ENCODE data around the gene IL6ST.

The IL6ST gene

DNA sequence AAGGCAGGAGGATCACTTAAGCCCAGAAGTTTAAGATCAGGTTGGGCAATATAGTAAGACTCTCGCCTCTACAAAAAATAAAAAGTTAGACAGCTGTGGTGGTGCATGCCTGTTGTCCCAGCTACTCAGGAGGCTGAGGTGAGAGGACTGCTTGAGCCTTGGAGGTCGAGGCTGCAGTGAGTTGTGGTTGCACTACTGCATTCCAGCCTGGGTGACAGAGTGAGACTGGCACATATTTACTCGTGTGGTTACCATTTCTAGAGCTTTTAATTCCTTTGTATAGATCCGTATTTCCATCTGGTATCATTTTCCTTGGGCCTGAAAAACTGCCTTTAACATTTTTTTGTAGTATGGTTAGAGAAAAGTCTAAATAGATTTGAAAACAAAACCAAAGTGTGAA is 7.8 kb downstream of the IL6ST start:
- in situ Hi-C loops (cut with HindIII; ENCODE audit: low sequenced_read_pairs) = loop anchor here (25.0 kb wide), 1 partner anchor 200 kb away; no protein-coding TSS in a partner anchor
- no peak for DNase-seq (ENCODE audit: low read depth)
- H3K4me3 ChIP-seq (ENCODE audit: low read depth, low read length) = no peak overlapping the region
- TF ChIP-seq, protein P1, sequence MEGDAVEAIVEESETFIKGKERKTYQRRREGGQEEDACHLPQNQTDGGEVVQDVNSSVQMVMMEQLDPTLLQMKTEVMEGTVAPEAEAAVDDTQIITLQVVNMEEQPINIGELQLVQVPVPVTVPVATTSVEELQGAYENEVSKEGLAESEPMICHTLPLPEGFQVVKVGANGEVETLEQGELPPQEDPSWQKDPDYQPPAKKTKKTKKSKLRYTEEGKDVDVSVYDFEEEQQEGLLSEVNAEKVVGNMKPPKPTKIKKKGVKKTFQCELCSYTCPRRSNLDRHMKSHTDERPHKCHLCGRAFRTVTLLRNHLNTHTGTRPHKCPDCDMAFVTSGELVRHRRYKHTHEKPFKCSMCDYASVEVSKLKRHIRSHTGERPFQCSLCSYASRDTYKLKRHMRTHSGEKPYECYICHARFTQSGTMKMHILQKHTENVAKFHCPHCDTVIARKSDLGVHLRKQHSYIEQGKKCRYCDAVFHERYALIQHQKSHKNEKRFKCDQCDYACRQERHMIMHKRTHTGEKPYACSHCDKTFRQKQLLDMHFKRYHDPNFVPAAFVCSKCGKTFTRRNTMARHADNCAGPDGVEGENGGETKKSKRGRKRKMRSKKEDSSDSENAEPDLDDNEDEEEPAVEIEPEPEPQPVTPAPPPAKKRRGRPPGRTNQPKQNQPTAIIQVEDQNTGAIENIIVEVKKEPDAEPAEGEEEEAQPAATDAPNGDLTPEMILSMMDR (IDR thresholded peaks at IDR 0.05; ENCODE audit: low read depth, low read length, missing control alignments) = no peak

DNA sequence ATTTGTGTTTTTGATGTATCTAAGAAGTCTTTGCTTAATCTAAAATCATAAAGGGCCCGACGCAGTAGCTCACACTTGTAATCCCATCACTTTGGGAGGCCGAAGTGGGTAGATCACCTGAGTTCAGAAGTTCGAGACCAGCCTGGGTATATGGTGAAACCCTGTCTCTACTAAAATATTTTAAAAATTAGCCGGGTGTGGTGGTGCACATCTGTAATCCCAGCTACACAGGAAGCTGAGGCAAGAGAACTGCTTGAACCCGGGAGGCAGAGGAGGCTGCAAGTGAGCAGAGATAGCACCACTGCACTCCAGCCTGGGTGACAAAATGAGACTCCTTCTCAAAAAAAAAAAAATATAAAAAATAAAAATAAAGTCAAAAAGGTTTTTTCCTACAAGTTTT is 9.6 kb downstream of the IL6ST start:
- no peak for DNase-seq (ENCODE audit: low read depth)
- TF ChIP-seq, protein P1 (IDR thresholded peaks at IDR 0.05; ENCODE audit: low read depth, low read length, missing control alignments) = no peak
- no peak overlapping the region for H3K4me3 ChIP-seq (ENCODE audit: low read depth, low read length)
- in situ Hi-C loops (cut with HindIII; ENCODE audit: low sequenced_read_pairs) = loop anchor here (25.0 kb wide), 1 partner anchor 202 kb away; no protein-coding TSS in a partner anchor

DNA sequence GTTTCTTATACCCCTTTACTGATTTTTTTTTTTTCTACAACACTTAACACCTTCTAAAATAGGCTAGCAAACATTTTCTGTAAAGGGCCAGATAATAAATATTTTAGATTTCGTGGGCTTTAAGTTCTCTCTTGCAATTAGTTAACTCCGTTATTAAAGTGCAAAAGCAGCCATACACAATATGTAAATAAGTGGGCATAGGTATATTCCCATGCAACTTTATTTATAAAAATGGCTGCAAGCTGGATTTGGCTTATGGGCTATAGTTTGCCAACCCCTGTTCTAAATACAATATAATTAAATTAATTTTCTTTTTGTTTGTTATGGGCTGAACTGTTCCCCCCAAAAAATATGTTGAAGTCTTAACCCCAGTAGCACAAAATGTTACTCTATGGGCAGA is 10.8 kb downstream of the IL6ST start:
- in situ Hi-C loops (cut with HindIII; ENCODE audit: low sequenced_read_pairs) = loop anchor here (25.0 kb wide), 1 partner anchor 203 kb away; no protein-coding TSS in a partner anchor
- TF ChIP-seq, protein P1 (IDR thresholded peaks at IDR 0.05; ENCODE audit: low read depth, low read length, missing control alignments) = no peak
- no peak for DNase-seq (ENCODE audit: low read depth)
- no peak overlapping the region for H3K4me3 ChIP-seq (ENCODE audit: low read depth, low read length)

DNA sequence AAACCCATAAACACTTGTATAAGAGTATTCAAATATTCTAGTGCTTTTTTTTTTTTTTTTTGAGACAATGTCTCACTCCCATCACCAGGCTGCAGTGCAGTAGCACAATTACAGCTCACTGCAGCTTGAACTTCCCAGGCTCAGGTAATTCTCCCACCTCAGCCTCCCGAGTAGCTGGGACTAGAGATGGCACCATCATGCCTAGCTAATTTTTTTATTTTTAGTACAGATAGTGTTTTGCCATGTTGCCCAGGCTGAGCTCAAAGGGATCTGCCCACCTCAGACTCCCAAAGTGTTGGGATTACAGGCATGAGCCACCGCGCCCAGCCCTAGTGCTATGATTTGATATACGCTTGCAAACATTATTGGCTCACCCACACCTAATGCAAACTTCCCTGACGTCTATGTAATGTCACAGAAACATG is 11.8 kb downstream of the IL6ST start:
- H3K4me3 ChIP-seq (ENCODE audit: low read depth, low read length) = no peak overlapping the region
- TF ChIP-seq, protein P1 (IDR thresholded peaks at IDR 0.05; ENCODE audit: low read depth, low read length, missing control alignments) = peak; percentile 21
- DNase-seq (ENCODE audit: low read depth) = no peak
- in situ Hi-C loops (cut with HindIII; ENCODE audit: low sequenced_read_pairs) = loop anchor here (25.0 kb wide), 1 partner anchor 204 kb away; no protein-coding TSS in a partner anchor

DNA sequence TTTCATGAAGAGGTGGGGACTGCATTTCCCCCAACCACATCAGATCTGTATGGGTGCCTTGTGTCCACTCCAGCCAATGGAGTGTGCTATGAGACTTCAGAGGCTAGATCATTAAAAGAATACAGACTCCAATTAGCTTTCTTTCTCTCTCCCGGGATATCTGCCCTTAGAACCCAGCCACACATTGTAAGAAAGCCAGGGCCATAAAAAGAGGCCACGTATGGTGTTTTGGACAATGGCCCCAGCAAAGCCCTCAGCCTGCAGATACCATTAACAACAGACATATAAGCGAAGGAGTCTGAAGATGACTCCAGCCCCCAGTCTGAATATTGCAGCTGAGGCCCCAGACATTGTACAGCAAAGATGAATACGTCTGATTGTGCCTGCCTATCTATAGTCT is 21.5 kb downstream of the IL6ST start:
- H3K4me3 ChIP-seq (ENCODE audit: low read depth, low read length) = no peak overlapping the region
- TF ChIP-seq, protein P1 (IDR thresholded peaks at IDR 0.05; ENCODE audit: low read depth, low read length, missing control alignments) = no peak
- DNase-seq (ENCODE audit: low read depth) = no peak
- in situ Hi-C loops (cut with HindIII; ENCODE audit: low sequenced_read_pairs) = no loop called here

DNA sequence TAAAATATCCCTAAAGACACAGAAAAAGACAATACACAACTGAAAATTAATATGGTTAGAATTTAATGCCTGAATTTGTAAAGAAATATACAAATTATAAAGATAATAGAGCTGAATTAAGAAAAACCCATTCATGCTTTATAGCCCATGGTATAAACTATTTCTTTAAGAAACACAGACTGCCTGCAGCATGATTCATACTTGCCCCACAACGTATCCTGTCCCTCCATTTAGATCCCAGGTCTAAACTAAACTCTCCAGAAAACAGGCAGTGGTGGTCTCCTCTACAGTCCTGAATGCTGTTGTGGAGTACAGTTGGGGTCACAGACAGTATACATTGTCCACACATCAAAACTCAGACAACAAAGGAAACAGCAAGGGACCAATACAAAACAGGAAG is 24.8 kb downstream of the IL6ST start:
- DNase-seq (ENCODE audit: low read depth) = no peak
- in situ Hi-C loops (cut with HindIII; ENCODE audit: low sequenced_read_pairs) = no loop called here
- H3K4me3 ChIP-seq (ENCODE audit: low read depth, low read length) = no peak overlapping the region
- TF ChIP-seq, protein P1 (IDR thresholded peaks at IDR 0.05; ENCODE audit: low read depth, low read length, missing control alignments) = no peak
